ELF-1 (cell line): ENCODE data around the gene SPOCK2.
A peak's percentile ranks its signal among the peaks of the same experiment; 100 is the strongest.

Experiments
- DNase-seq: peaks from one replicate; pipeline ENCODE4 v3.0.0-alpha.2; 2016; ENCODE audit warnings: low read depth, low spot score

The SPOCK2 gene

DNA sequence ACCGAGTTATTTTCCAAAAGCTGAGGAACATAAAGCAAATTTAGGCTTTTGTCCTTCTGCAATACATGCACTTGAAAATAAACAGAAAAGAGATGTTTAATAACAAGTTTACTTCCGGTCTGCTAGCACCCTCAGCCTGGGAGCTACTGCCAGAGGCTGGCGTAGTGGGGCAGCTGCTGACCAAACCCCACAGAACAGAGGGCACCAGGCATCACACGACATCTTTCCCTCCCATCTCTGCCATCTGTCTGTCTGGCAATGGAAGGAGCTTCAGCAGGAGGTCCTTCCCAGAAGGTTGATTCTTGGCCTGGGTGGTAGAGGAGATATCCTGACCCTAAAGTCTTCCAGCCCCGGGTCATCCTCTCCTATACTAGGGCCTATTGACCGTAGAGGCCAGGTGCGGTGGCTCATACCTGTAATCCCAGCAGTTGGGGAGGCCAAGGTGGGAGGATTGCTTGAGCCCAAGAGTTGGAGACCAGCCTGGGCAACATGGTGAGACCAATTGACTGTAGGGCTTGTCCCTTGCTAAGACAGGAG, 76.3 kb downstream of the SPOCK2 start:
- no peak for DNase-seq

DNA sequence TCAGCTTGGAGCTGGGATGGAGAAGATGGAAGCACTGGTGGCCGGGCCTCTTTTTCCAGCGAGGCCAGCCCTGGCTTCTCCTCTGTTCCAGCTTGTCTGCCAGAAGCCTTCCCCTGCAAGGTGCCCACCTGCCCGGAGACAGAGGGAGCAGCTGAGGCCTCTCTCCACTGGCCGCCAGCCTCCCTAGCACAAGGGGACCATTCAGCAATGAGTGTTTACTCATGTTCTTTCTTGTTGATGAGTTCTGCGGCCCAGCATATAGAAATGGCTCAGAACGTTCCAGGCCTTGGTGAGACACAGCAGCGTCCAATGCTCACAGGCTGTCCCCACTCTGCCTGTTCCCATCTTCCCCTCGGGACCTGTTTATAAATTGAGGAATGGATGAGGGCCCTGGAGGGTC, 76.9 kb downstream of the SPOCK2 start:
- no peak for DNase-seq

DNA sequence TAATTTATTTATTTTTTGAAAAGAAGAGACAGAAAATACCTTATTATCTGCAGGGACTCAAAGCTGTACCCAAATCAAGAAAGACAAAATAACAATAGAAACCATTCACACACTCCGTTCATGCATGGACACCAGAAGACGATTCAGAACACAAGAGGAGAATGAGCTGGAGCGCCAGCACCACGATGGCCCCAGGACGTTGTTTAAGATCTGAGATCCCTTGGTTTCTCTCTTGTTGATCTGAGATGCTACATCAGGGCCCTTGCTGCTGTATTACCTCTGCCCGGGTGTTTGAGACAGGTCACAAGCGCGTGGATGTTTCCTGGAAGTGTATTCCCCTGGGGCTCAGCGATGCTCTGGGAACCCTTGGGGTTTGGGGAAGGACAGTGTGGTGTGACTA, 77.3 kb downstream of the SPOCK2 start:
- no peak for DNase-seq

DNA sequence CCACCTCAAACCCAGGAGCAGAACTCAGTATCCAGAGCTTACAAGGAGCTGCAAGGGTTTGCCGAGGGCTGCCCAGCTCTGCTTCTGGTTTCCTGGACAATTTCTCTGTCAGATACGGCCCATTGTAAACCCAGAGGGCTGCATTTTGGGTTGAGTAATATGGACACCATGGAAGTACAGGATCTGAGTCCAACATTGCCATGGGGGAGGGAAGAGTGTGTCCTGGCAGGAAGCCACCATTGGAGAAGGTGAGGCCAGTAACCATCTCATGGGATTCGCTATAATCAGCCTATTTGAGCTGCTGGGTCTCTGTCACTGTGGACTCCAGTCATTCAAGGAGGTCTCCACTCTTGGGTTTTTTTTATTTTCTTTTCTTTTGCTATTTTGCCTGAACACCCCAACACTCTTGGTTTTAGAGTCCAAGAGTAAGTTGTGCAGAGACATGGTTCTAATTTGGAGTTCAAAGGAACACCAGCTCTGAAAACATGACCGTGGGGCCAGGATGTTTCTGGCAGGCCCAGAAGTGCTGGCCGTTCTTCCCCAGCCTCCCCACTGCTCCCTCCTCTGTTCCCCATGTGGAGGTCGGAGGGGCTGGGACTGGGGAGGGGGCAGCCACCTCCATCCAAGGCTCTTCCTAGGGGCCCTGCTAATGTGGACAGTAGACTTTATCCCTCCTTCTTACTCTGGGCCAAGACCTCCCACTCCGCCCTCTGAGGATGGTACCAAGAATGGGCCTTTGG, 77.9 kb downstream of the SPOCK2 start:
- no peak for DNase-seq

DNA sequence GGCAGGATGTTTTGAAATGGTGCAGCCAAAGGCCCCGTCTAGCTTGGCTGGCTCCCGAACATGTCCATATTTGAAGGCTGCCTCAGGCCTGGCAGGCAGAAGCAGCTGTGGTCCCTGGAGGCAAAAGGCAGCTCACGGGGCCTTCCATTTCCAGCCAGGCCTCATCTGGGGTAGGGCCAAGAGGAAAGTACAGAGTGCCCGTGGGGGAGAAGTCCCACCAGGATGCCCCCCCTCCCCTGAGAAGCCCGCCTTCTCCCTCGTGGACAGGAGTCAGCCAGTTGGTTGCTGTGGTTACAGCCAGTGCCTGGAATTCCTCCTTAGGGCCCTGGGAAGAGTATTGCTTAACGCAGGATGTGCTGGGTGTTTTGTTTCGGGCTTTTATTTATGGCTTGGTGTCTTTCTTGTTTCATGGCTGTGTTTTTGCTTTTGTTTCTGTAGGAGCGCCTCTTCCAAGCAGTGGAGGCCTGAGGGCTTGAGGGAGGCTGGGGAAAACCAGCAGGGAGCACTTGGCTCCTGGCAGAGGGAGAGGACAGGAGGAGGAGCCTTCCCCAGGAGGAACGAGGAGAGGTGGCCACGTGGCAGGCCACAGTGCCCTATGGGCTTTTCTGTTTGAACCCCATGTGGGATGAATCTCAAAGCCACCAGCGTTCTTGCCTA, 78.8 kb downstream of the SPOCK2 start:
- peak; percentile 96 for DNase-seq

DNA sequence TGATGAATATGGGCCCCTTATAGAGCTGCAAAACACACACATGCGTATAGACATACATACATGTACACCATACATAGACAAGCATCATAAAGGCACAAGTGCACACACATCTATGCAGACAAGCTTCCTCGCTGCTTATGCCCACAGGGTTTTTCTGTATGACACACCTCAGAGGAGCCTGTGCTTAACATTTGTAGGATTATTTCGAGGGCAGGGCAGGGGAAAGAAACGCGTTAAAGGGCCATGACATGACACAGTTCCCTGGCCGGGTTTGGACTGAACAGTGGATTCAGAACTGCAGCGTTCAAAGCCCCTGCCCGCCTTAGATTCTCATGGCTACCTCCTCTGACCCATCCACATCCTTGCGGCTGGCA, 79.3 kb downstream of the SPOCK2 start:
- DNase-seq: no peak
